ENCODE measurements around the gene MEDAG.

MEDAG gene

DNA sequence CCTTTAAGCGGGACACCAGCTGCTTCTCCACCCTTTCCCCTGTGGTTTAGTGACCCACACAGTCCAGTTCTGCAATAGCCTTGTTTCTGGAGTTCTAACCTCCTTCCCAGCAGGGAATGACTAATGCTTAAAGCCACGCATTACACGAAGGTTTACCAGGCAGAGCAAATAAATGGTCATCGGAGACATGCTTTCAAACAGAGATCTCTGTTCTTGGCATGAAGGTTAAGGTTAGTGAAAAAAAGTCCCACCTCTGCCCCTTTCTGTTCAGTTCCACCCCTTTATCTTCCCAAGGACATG lies 25.3 kb upstream of the MEDAG start:
- DNase-seq (ENCODE audit: low read depth), result no peak
- H3K4me3 ChIP-seq (ENCODE audit: low read depth, low read length), result no peak overlapping the region
- TF ChIP-seq, protein P1, sequence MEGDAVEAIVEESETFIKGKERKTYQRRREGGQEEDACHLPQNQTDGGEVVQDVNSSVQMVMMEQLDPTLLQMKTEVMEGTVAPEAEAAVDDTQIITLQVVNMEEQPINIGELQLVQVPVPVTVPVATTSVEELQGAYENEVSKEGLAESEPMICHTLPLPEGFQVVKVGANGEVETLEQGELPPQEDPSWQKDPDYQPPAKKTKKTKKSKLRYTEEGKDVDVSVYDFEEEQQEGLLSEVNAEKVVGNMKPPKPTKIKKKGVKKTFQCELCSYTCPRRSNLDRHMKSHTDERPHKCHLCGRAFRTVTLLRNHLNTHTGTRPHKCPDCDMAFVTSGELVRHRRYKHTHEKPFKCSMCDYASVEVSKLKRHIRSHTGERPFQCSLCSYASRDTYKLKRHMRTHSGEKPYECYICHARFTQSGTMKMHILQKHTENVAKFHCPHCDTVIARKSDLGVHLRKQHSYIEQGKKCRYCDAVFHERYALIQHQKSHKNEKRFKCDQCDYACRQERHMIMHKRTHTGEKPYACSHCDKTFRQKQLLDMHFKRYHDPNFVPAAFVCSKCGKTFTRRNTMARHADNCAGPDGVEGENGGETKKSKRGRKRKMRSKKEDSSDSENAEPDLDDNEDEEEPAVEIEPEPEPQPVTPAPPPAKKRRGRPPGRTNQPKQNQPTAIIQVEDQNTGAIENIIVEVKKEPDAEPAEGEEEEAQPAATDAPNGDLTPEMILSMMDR (IDR thresholded peaks at IDR 0.05; ENCODE audit: control insufficient read depth, extremely low read depth, insufficient read depth), result no peak

DNA sequence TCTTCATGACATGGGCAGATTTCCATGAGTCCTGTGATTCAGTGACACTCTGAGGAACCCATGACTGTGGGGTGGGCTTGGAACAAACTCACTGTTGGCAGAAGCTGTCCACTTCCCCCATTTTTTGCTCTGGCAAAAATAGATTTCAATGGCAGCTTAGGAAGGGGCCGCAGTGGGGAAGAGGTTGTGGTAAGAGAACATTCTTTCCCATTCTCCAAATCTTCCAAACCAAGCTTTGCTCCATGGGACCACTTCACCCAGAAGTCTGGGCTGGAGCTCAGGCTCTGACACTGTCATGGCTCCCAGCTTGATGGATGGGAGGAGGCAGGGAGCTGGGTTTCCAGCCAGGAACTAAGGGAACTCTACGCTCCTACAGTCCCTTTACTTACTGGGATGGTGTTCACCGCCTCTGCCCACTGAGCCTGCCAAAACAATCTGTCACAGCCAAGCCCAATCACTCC lies 24.9 kb upstream of the MEDAG start:
- H3K4me3 ChIP-seq (ENCODE audit: low read depth, low read length), result no peak overlapping the region
- DNase-seq (ENCODE audit: low read depth), result no peak
- TF ChIP-seq, protein P1 (IDR thresholded peaks at IDR 0.05; ENCODE audit: control insufficient read depth, extremely low read depth, insufficient read depth), result no peak

DNA sequence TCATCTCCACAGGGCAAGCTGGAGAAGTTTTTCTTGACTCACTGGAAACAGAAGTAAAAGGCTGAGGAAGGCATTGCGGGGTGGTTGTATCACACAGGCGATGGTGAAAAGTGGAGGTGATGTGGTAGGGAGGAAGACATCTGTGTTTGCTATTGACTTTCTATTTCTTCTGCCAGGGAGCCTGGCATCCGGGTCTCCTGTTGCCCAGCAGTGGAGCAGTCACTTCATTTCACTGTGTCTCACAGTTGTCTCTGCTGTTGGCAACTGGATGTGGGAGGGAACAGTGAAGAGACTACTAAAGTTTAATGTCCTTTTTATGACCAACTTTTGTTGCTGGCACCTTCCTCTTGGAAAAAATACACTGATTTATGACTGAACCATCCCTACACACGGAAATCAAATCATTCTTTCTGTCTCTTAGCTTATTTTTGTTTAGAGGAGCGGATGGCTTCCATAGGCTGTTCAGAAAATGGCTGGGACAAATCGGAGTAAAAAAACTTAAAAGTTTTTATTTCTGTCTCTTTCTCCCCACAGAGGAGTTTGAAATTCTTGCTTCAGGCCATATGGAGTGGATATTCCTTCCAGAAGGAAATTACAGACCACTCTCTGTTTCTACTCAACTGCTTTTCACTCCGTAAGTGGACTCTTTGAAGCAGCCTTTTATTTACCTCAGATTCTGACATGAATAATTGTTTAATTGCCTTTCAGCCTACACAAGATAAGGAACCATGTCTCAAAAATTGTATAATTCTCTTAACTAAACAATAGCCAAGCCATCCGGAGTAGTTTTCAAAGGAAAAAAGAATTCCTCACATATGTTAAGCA lies 23.8 kb upstream of the MEDAG start:
- TF ChIP-seq, protein P1 (IDR thresholded peaks at IDR 0.05; ENCODE audit: control insufficient read depth, extremely low read depth, insufficient read depth), result no peak
- DNase-seq (ENCODE audit: low read depth), result no peak
- H3K4me3 ChIP-seq (ENCODE audit: low read depth, low read length), result no peak overlapping the region

DNA sequence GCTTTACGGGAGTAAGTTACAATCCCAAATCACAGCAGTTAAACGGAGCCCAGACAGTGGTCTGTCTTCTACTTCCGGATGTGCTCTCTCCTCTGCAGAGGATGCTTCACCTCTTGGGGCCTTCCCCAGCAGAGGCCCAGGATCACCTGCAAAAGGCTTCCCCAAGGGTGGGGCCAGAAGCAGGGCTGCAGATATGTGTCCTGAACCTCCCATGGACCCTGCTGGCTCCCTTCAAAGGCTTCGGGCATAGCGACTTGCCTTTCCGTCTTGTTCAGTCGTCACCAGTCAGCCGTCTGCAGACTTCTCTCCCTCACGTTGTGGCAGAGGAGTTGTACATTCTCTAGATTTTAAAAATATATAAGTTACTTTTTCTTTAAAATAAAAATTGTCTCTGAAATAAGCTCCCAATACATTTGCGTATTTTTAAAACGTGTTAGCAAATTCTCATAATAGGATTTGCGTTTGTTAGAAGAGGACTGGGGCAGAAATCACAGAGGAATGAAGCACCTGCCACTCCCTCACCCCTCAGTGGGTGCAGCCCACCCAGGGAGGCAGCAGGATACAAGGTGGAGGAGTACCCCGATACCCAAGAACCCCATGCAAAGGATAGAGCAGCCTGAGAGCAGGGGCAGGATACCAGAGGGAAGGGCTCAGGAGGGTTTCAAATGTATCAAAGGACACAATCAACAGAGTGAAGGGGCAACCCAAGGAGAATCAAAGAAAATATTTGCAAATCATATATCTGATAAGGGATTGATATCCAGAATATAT lies 22.9 kb upstream of the MEDAG start:
- no peak for DNase-seq (ENCODE audit: low read depth)
- TF ChIP-seq, protein P1 (IDR thresholded peaks at IDR 0.05; ENCODE audit: control insufficient read depth, extremely low read depth, insufficient read depth), result no peak
- H3K4me3 ChIP-seq (ENCODE audit: low read depth, low read length), result no peak overlapping the region

DNA sequence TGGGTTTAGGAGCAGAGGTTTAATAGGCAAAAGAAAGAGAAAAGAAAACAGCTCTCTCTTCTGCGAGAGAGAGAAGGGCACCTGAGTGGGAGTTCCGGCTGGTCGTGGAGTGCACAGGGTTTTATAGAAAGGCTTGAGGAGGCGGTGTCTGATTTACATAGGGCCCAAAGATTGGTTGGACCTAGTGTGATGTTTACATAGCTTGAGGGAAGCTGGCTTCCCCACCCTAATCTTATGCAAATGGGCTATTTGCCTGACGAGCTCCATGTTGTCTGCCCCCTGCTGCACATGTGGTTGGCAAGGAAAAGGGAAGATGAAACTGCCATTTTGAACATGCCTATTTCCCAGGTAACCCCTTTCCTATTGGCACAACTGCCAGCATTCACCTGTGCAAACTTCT lies 21.5 kb upstream of the MEDAG start:
- DNase-seq (ENCODE audit: low read depth), result peak; percentile 17
- TF ChIP-seq, protein P1 (IDR thresholded peaks at IDR 0.05; ENCODE audit: control insufficient read depth, extremely low read depth, insufficient read depth), result no peak
- no peak overlapping the region for H3K4me3 ChIP-seq (ENCODE audit: low read depth, low read length)

DNA sequence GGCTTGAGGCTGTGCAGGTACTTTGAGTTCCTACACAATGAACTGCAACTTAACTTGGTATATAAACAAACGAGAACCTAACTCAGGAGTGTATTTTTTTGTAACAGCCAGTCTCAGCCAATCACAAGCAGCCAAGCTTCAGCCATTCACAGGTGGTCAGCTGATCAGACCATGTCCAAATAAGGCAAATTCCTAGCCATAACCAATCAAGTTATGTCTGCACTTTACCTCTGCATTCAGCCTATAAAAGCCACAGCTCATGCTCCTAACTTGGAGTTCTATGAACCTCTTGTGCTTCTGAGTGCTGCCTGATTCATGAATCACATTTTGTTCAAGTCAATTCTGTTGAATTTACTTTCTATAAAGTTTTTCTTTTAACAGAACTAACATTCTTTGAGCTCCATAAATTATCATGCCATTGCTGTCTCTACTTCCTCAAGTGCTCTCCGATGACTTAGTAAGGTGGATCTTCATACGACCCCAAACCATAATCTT lies 16.8 kb upstream of the MEDAG start:
- TF ChIP-seq, protein P1 (IDR thresholded peaks at IDR 0.05; ENCODE audit: control insufficient read depth, extremely low read depth, insufficient read depth), result no peak
- DNase-seq (ENCODE audit: low read depth), result no peak
- H3K4me3 ChIP-seq (ENCODE audit: low read depth, low read length), result no peak overlapping the region
